HEK293 (cell line): ENCODE data around the gene ANKRD40.

Source experiments
- TCF7L2 ChIP-seq: IDR thresholded peaks from 2 replicates; pipeline ENCODE4 v1.6.1; 2011; ENCODE audit warnings: low read depth, mild to moderate bottlenecking, inconsistent platforms, low read length, moderate library complexity, borderline replicate concordance
- ZNF24 ChIP-seq: fragments of 450-650 bp; formaldehyde crosslinking; IDR thresholded peaks from 2 replicates; pipeline ENCODE4 v1.5.1; 2016; ENCODE audit warnings: missing biosample characterization, missing genetic modification characterization
- ZNF792 ChIP-seq: fragments of 450-650 bp; formaldehyde crosslinking; IDR thresholded peaks from 2 replicates; pipeline ENCODE4 v1.5.1; 2016; ENCODE audit warnings: missing biosample characterization, missing genetic modification characterization
- TF ChIP-seq, protein P1 (sequence below): fragments of 450-650 bp; formaldehyde crosslinking; IDR thresholded peaks from 2 replicates; pipeline ENCODE4 v1.5.1; 2016; ENCODE audit warnings: missing biosample characterization, missing genetic modification characterization
- TF ChIP-seq, protein P2 (sequence below): fragments of 450-650 bp; formaldehyde crosslinking; IDR thresholded peaks from 2 replicates; pipeline ENCODE4 v1.5.1; 2016; ENCODE audit warnings: missing biosample characterization, missing genetic modification characterization
- TF ChIP-seq, protein P3 (sequence below): fragments of 450-650 bp; formaldehyde crosslinking; IDR thresholded peaks from 2 replicates; pipeline ENCODE4 v1.5.1; 2016; ENCODE audit warnings: missing biosample characterization, missing genetic modification characterization
- TF ChIP-seq, protein P4 (sequence below): fragments of 450-650 bp; formaldehyde crosslinking; IDR thresholded peaks from 2 replicates; pipeline ENCODE4 v1.5.1; 2016; ENCODE audit warnings: missing biosample characterization, missing genetic modification characterization, borderline replicate concordance
- TF ChIP-seq, protein P5 (sequence below): fragments of 450-650 bp; formaldehyde crosslinking; IDR thresholded peaks from 2 replicates; pipeline ENCODE4 v1.5.1; 2016; ENCODE audit warnings: missing biosample characterization, missing genetic modification characterization

DNA sequence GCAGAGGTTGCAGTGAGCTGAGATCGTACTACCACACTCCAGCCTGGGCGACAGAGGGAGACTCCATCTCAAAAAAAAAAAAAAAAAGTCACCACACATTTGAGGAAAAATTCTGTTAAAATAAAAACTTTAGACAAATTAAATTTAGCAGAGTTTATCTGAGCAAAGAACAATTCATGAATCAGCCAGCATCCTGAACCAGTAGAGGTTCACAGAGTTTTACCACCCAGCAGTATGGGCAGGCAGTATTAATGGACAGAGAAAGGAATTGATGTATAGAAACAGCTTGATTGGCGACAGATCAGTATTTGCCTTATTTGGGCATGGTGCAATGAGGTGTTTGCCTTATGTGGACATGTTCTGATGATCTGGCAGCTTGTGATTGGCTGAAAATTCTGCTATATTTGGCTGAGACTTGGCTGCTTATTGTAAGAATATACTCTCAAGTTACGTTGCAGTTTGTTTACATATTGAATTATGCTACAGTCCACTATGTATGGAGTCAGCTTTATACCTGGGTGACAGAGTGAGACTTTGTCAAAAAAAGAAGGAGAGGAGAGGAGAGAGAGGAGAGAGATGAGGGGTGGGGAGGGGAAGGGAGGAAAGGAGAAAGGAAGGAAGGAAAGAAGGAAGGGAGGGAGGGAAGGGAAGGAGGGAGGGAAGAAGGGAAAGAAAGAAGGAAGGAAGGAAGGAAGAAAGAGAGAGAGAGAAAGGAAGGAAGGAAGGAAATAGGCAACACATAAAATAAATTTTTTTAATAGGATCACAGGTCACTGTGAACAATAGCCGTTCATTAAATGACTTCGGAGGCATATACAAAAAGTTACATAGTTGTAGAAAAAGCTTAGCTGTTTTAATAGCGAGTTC lies 58.4 kb downstream of the ANKRD40 start:
- TF ChIP-seq, protein P1, sequence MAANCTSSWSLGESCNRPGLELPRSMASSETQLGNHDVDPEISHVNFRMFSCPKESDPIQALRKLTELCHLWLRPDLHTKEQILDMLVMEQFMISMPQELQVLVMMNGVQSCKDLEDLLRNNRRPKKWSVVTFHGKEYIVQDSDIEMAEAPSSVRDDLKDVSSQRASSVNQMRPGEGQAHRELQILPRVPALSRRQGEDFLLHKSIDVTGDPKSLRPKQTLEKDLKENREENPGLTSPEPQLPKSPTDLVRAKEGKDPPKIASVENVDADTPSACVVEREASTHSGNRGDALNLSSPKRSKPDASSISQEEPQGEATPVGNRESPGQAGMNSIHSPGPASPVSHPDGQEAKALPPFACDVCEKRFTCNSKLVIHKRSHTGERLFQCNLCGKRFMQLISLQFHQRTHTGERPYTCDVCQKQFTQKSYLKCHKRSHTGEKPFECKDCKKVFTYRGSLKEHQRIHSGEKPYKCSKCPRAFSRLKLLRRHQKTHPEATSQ (tag by site-specific recombination), result no peak
- TF ChIP-seq, protein P2, sequence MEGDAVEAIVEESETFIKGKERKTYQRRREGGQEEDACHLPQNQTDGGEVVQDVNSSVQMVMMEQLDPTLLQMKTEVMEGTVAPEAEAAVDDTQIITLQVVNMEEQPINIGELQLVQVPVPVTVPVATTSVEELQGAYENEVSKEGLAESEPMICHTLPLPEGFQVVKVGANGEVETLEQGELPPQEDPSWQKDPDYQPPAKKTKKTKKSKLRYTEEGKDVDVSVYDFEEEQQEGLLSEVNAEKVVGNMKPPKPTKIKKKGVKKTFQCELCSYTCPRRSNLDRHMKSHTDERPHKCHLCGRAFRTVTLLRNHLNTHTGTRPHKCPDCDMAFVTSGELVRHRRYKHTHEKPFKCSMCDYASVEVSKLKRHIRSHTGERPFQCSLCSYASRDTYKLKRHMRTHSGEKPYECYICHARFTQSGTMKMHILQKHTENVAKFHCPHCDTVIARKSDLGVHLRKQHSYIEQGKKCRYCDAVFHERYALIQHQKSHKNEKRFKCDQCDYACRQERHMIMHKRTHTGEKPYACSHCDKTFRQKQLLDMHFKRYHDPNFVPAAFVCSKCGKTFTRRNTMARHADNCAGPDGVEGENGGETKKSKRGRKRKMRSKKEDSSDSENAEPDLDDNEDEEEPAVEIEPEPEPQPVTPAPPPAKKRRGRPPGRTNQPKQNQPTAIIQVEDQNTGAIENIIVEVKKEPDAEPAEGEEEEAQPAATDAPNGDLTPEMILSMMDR (tag by site-specific recombination), result no peak
- TF ChIP-seq, protein P3, sequence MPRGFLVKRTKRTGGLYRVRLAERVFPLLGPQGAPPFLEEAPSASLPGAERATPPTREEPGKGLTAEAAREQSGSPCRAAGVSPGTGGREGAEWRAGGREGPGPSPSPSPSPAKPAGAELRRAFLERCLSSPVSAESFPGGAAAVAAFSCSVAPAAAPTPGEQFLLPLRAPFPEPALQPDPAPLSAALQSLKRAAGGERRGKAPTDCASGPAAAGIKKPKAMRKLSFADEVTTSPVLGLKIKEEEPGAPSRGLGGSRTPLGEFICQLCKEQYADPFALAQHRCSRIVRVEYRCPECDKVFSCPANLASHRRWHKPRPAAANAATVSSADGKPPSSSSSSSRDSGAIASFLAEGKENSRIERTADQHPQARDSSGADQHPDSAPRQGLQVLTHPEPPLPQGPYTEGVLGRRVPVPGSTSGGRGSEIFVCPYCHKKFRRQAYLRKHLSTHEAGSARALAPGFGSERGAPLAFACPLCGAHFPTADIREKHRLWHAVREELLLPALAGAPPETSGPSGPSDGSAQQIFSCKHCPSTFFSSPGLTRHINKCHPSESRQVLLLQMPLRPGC (tag by site-specific recombination), result no peak
- no peak for TF ChIP-seq ZNF24
- no peak for TF ChIP-seq ZNF792
- TF ChIP-seq TCF7L2, result no peak
- TF ChIP-seq, protein P4, sequence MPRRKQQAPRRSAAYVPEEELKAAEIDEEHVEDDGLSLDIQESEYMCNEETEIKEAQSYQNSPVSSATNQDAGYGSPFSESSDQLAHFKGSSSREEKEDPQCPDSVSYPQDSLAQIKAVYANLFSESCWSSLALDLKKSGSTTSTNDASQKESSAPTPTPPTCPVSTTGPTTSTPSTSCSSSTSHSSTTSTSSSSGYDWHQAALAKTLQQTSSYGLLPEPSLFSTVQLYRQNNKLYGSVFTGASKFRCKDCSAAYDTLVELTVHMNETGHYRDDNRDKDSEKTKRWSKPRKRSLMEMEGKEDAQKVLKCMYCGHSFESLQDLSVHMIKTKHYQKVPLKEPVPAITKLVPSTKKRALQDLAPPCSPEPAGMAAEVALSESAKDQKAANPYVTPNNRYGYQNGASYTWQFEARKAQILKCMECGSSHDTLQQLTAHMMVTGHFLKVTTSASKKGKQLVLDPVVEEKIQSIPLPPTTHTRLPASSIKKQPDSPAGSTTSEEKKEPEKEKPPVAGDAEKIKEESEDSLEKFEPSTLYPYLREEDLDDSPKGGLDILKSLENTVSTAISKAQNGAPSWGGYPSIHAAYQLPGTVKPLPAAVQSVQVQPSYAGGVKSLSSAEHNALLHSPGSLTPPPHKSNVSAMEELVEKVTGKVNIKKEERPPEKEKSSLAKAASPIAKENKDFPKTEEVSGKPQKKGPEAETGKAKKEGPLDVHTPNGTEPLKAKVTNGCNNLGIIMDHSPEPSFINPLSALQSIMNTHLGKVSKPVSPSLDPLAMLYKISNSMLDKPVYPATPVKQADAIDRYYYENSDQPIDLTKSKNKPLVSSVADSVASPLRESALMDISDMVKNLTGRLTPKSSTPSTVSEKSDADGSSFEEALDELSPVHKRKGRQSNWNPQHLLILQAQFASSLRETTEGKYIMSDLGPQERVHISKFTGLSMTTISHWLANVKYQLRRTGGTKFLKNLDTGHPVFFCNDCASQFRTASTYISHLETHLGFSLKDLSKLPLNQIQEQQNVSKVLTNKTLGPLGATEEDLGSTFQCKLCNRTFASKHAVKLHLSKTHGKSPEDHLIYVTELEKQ (tag by site-specific recombination), result no peak
- TF ChIP-seq, protein P5, sequence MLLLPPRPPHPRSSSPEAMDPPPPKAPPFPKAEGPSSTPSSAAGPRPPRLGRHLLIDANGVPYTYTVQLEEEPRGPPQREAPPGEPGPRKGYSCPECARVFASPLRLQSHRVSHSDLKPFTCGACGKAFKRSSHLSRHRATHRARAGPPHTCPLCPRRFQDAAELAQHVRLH, result no peak
